Measurements from ENCODE around the gene C19orf53. TPM values are rescaled to one million over a fixed set of nuclear protein-coding genes. Genes with fewer than 3 reads are reported as not detected.
A peak's percentile ranks its signal among the peaks of the same experiment; 100 is the strongest.

The C19orf53 gene
- total RNA-seq, 1 donor from 2014 or later: 98.4 TPM

DNA sequence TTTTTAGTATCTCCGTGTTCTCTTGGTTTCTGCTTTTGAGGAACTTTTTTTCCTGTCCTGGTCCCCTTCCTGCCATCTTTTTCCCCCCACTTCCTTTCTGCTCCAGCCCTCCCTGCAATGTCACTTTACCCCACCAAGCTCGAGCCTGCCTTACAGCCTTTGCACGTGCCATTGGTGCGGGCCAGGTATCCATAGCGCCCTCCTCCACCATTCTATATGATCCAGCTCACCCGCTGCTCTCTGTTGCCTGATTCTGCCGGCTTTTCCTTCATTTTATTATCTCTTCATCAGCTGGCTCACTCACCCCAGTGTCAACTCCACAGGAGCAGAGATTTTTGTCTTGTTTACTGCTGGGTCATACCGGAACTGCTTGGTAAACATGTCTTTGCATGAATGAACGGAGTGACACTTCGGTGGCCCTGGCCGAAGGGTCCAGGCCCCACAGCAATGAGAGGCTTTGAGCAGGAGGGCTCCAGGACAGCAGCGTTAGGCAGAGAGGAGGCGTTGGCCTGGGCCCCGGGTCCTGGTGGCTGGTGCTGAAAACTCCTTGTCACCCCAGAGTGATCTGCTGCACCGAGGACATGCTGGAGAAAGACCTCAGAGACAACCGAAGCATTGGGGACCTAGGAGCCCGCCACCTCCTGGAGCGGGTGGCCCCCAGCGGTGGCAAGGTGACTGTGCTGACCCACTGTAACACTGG, 8.7 kb upstream of the C19orf53 start:
- H3K4me3 Mint-ChIP-seq (ENCODE audit: unreplicated experiment): peak overlapping the region; percentile 97
- peaks cover 16% of the 10 kb centered on the region for H3K4me1 Mint-ChIP-seq (ENCODE audit: unreplicated experiment)
- no peaks in the 10 kb centered on the region for H3K9me3 Mint-ChIP-seq (ENCODE audit: unreplicated experiment)
- H3K27me3 Mint-ChIP-seq (ENCODE audit: unreplicated experiment): peaks cover 13% of the 10 kb centered on the region
- peak overlapping the region; percentile 4 for H3K27ac Mint-ChIP-seq (ENCODE audit: unreplicated experiment)
- H3K36me3 Mint-ChIP-seq (ENCODE audit: low read depth, unreplicated experiment): peaks cover 34% of the 10 kb centered on the region
- DNase-seq (ENCODE audit: low spot score): no peak
- TF ChIP-seq, protein P1, sequence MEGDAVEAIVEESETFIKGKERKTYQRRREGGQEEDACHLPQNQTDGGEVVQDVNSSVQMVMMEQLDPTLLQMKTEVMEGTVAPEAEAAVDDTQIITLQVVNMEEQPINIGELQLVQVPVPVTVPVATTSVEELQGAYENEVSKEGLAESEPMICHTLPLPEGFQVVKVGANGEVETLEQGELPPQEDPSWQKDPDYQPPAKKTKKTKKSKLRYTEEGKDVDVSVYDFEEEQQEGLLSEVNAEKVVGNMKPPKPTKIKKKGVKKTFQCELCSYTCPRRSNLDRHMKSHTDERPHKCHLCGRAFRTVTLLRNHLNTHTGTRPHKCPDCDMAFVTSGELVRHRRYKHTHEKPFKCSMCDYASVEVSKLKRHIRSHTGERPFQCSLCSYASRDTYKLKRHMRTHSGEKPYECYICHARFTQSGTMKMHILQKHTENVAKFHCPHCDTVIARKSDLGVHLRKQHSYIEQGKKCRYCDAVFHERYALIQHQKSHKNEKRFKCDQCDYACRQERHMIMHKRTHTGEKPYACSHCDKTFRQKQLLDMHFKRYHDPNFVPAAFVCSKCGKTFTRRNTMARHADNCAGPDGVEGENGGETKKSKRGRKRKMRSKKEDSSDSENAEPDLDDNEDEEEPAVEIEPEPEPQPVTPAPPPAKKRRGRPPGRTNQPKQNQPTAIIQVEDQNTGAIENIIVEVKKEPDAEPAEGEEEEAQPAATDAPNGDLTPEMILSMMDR (IDR thresholded peaks at IDR 0.05; ENCODE audit: unreplicated experiment): no peak

DNA sequence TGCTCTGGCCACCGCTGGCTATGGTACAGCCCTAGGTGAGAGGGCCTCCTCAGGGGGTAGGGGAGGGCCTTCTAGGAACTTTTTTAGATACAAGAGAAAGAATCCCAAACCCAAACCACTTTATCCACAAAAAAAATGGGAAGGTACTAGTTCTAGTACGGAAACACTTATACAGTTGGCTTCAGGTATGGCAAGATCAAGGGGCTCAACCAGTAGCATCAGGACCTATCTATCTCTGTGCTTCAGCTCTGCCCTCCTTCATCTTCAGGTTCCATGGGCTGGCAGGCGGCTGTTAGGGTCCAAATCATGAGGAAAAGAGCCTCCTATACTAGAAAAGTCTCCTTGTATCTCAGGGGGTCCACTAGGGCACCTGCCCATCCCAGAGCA, 8.2 kb upstream of the C19orf53 start:
- H3K27me3 Mint-ChIP-seq (ENCODE audit: unreplicated experiment): peaks cover 13% of the 10 kb centered on the region
- H3K36me3 Mint-ChIP-seq (ENCODE audit: low read depth, unreplicated experiment): peaks cover 34% of the 10 kb centered on the region
- H3K27ac Mint-ChIP-seq (ENCODE audit: unreplicated experiment): no peak overlapping the region

DNA sequence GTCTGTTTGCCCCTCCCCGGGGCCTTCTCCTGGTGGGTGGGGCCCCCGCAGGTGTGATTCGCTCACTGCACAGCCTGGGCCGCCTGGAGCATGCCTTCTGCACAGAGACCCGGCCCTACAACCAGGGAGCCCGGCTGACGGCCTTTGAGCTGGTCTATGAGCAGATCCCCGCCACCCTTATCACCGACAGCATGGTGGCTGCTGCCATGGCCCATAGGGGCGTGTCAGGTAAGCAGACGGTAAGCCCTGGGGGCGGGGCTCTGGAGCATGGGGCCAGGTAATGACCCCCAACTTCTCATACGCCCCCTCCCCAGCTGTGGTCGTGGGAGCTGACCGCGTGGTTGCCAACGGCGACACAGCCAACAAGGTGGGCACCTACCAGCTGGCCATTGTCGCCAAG, 5.7 kb upstream of the C19orf53 start:
- Mint-ChIP-seq H3K36me3 (ENCODE audit: low read depth, unreplicated experiment) (peaks cover 27% of the 10 kb centered on the region), H3K4me1 (ENCODE audit: unreplicated experiment) (peaks cover 13% of the 10 kb centered on the region), H3K27ac (ENCODE audit: unreplicated experiment) (no peak overlapping the region), H3K9me3 (ENCODE audit: unreplicated experiment) (no peaks in the 10 kb centered on the region), H3K4me3 (ENCODE audit: unreplicated experiment) (peak overlapping the region; percentile 62), H3K27me3 (ENCODE audit: unreplicated experiment) (peaks cover 10% of the 10 kb centered on the region)
- TF ChIP-seq, protein P1 (IDR thresholded peaks at IDR 0.05; ENCODE audit: unreplicated experiment): no peak
- DNase-seq (ENCODE audit: low spot score): no peak

More for the DNA sequence above, 8.2 kb upstream of the C19orf53 start:
- DNase-seq (ENCODE audit: low spot score): no peak
- H3K4me3 Mint-ChIP-seq (ENCODE audit: unreplicated experiment): no peak overlapping the region
- TF ChIP-seq, protein P1 (IDR thresholded peaks at IDR 0.05; ENCODE audit: unreplicated experiment): no peak
- no peaks in the 10 kb centered on the region for H3K9me3 Mint-ChIP-seq (ENCODE audit: unreplicated experiment)
- H3K4me1 Mint-ChIP-seq (ENCODE audit: unreplicated experiment): peaks cover 16% of the 10 kb centered on the region

DNA sequence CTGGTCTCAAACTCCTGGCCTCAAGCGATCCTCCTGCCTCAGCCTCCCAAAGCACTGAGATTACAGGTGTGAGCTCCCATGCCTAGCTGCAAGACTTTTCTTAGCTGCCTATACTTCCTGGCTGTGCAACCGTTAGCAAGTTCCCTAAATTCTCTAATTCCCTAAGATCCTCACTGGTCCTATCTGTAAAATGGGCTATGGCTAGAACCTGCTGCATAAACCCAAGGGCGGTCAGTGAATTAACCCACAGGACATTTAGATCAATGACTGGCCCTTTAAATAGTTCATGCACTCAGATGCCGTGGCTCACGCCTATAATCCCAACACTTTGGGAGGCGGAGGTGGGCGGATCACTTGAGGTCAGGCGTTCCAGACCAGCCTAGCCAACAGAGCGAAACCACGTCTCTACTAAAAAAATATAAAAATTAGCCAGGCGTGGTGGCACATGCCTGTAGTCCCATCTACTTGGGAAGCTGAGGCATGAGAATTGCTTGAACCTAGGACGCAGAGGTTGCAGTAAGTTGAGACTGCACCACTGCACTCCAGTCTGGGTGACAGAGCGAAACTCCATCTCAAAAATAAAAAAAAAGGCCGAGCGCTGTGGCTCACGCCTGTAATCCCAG, 4.1 kb upstream of the C19orf53 start:
- Mint-ChIP-seq H3K4me3 (ENCODE audit: unreplicated experiment) (peak overlapping the region; percentile 42), H3K27me3 (ENCODE audit: unreplicated experiment) (peaks cover 15% of the 10 kb centered on the region), H3K36me3 (ENCODE audit: low read depth, unreplicated experiment) (peaks cover 23% of the 10 kb centered on the region), H3K27ac (ENCODE audit: unreplicated experiment) (no peak overlapping the region), H3K4me1 (ENCODE audit: unreplicated experiment) (peaks cover 15% of the 10 kb centered on the region), H3K9me3 (ENCODE audit: unreplicated experiment) (no peaks in the 10 kb centered on the region)
- TF ChIP-seq, protein P1 (IDR thresholded peaks at IDR 0.05; ENCODE audit: unreplicated experiment): no peak
- no peak for DNase-seq (ENCODE audit: low spot score)

DNA sequence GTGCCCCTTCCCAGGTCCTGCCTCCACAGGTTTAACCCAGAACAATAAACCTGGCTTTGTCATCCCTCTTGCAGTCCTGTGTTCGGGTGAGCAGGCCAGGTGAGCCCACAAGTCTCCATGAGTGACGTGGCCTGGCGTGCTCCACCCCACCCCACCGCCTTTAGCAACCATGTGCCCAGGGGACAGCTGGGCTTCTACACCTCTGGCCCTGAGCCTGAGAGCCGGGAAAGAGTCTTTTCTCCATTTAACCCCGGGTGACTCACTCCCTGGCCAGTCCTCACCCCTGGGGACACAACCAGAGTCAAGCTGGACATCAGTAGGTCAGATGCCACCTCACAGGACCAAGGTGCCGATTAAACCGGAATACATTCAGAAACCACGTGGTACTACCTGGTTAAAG, 4.1 kb downstream of the C19orf53 start:
- TF ChIP-seq, protein P1 (IDR thresholded peaks at IDR 0.05; ENCODE audit: unreplicated experiment): no peak
- Mint-ChIP-seq H3K36me3 (ENCODE audit: low read depth, unreplicated experiment) (peaks cover 29% of the 10 kb centered on the region), H3K4me1 (ENCODE audit: unreplicated experiment) (peaks cover 34% of the 10 kb centered on the region), H3K27ac (ENCODE audit: unreplicated experiment) (no peak overlapping the region), H3K27me3 (ENCODE audit: unreplicated experiment) (peaks cover 14% of the 10 kb centered on the region), H3K9me3 (ENCODE audit: unreplicated experiment) (no peaks in the 10 kb centered on the region), H3K4me3 (ENCODE audit: unreplicated experiment) (peak overlapping the region; percentile 51)
- no peak for DNase-seq (ENCODE audit: low spot score)

Data from endothelial cell (in vitro differentiated cells).